Stimulated activated naive CD4-positive, alpha-beta T cell (primary cell): ENCODE measurements around the gene NAXD.
"Not testable (repeated sequence)": the region's sequence is repeated elsewhere in the genome, so short reads cannot be mapped to it uniquely, and the experiment has no call there.

ENCODE experiments used
- DNase-seq, 6 experiments: peaks; one replicate each; lab custom pipeline; 2025; lab: John Stamatoyannopoulos, UW

NAXD gene

GRCh38 chr13:110664673-110665072 is 49.3 kb downstream of the NAXD start:
- DNase-seq, result no peak

- no peak for DNase-seq
These were observed 50.3 kb downstream of the NAXD start for GRCh38 chr13:110665491-110666254.

GRCh38 chr13:110666255-110666533 is 50.8 kb downstream of the NAXD start:
- DNase-seq, result no peak

- no peak for DNase-seq
These were observed 53.7 kb downstream of the NAXD start for GRCh38 chr13:110669036-110669435.

- DNase-seq, result not testable (repeated sequence)
These were observed 54.5 kb downstream of the NAXD start for GRCh38 chr13:110669814-110670213.

- DNase-seq, result no peak
These were observed 61.5 kb downstream of the NAXD start for GRCh38 chr13:110676595-110677587.

GRCh38 chr13:110677731-110678545 is 62.6 kb downstream of the NAXD start:
- DNase-seq, result no peak

GRCh38 chr13:110680852-110681251 is 65.5 kb downstream of the NAXD start:
- peak in 2 of 6 experiments; percentile 10 to 23 for DNase-seq

- no peak for DNase-seq
These were observed 66.7 kb downstream of the NAXD start for GRCh38 chr13:110681868-110682550.

GRCh38 chr13:110682746-110683145 is 67.4 kb downstream of the NAXD start:
- DNase-seq, result no peak

GRCh38 chr13:110683203-110683883 is 68.0 kb downstream of the NAXD start:
- DNase-seq, result peak in 4 of 6 experiments; percentile 12 to 20 (median 14)

GRCh38 chr13:110683921-110684320 is 68.6 kb downstream of the NAXD start:
- DNase-seq, result no peak

GRCh38 chr13:110684388-110685056 is 69.2 kb downstream of the NAXD start:
- no peak for DNase-seq

- DNase-seq, result no peak
These were observed 70.1 kb downstream of the NAXD start for GRCh38 chr13:110685305-110686020.

GRCh38 chr13:110687736-110688135 is 72.4 kb downstream of the NAXD start:
- DNase-seq, result no peak

- DNase-seq, result no peak
These were observed 73.7 kb downstream of the NAXD start for GRCh38 chr13:110689041-110689440.
